GM19193 (cell line): ENCODE data around the gene PAIP2.

Source experiments
- POLR2A ChIP-seq: IDR thresholded peaks from 4 replicates; pipeline ENCODE4 v1.6.1; 2011; ENCODE audit not compliant: insufficient read depth, insufficient read length; ENCODE audit errors: extremely low read depth

Gene PAIP2

GRCh38 chr5:139383275-139383992 lies 41.8 kb downstream of the PAIP2 start, which contains the start of gene SLC23A1:
Gene SLC23A1 (minus strand): TSS chr5:139383297. CDS start chr5:139383253, 44 bp downstream.
- TF ChIP-seq POLR2A: no peak

DNA sequence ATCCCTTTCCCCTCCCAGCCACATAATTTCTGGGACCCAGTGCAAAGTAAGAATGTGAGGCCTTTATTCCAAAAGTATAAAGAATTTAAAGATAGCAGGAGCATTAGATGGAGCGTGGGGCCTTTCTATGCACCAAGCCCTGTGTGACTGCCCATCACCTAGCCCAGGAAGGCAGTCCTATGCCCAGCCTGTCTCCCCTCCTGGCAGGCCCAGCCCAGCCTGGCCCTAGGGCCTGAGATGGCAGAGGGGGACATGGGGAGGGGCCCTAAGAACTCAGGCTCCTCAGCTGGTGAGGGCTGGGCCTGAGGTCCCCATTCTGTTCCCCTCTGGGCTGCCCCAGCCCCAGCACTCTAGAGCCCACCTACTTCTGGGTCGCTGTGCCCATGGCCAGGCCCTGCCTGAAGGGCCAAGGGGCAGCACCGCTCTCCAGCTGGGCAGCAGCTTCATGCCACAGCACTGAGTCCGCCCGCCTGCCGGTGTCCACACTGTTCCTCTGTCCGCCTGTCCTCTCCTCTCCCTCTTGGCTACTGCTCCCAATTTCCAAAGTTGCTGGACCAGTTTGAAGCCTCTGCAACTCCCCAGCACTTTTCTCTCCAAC lies 42.4 kb downstream of the PAIP2 start:
- no peak for TF ChIP-seq POLR2A

DNA sequence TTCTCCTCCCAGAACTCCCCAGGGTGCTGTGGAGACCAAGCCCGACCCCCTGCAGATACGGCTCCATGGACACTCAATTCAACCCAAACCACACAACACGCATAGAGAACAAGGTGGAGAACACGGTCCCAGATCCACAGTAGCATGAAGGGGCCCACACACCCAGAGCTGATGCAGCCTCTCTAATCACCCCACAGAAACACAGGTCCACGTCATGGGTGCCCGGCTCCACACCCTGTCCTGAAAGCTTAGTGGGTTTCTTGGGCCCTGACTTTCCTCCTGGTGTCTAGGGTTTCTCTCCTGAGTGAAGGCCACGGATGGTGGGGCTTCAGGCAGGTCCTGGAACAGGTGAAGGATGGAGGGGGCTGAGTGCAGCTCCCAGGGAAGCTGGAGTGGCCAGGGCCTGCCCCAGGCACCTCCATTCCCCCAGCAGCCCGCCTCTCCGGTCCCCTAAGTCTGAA lies 43.0 kb downstream of the PAIP2 start:
- TF ChIP-seq POLR2A: peak; percentile 23

DNA sequence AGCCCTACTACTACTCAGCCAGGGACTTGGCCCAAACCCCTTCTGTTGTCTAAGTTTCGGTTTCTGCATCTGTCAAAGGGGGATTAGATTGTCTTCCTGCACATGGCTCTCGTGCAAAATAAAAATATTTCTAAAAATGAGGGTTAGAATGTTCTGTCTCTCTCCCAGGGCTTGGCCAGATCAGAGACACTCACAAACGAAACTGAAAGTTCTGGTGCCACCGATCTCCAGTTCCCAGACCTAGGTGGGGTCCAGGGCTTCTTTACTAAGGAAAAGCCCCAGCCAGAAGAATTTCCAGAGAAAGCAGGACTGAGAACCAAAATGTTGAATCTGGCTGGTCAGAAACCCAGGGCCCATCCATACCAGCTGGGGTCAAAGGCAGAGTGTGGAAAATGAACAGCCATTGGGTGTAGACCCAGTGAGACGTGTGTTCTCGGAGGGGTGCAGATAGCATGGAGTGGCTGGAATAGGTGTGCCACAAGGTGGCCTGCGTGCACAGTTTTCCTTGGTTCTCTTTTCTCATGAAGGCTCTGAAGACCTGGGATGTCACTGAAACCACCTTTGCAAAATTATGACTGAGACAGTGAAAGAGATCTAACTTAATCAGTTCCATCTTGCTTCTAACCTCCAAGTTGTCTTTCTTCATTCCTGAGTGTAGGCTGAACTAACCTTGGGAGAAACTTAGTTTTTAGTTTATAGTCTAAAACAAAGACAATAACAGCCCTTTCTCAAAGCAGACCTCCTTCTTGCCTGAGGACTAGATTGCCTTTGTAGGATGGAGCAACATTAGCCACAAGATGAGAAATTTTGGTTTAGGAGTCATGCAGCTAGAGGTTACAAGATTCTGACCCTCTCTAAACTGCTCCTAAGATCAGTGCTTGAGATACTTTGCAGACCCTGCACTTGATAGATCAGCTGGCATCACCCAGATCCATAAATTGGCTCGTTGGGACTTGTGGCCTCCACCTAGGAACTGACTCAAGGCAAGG lies 43.7 kb downstream of the PAIP2 start:
- peak; percentile 36 for TF ChIP-seq POLR2A

- TF ChIP-seq POLR2A: no peak
These were observed 44.4 kb downstream of the PAIP2 start for GRCh38 chr5:139386050-139386438.

DNA sequence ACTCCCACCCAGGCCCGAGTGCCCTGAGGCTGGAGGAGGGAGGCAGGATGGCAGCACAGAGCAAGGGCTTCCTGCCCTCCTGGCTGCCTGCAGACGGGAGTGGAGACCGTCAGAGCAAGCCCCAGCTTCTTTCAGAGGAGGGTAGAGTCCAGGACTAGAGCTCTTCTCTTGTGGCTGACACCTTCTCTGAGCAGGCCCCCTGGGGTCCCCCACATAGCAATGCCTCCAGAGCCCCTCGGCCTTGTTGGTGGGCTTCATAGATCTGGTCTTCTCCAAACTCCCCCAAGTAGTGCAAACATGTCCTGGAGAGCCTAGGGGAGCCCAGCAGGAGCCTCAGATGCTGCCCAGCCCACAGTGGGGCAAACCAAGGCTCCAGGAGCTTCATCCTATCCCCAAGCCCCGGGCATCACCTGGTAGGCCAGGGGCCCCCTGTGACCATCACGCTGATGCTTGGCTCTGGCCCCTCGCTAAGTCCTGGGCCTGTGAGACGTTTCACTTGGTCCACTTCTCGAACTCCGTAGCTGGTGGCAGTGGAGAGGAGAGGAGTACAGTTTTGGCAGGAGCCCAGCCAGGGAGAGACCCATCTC lies 46.0 kb downstream of the PAIP2 start:
- TF ChIP-seq POLR2A: no peak

DNA sequence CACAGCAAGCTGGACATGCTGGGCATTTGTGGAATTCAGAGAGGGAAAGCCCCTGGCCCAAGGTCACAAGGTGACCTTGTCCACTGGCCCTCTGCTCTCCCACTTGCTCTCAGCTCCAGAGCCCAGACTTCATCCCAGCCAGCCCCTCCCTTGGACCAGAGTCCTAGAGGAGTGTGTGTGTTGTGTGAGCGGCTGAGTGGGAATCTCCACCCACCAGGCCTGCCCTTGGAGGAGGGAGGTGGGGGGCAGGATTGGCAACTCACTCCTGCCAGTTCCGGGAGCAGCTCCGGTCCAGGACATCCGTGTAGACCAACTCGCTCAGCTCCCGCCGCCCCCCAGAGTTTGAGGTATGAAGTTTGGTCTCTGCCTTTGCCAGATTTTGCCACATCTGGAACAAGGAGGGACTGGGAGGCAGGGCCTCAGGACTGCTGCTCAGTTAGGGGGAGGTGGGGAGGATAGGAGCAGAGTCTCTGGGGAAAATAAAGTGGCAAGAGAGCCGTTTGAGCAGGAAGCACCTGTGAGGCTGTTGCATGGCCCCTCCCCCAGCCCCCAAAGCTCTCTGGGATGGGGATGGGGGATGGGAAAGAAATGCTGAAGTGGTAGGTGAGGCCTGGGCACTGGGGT lies 46.7 kb downstream of the PAIP2 start:
- TF ChIP-seq POLR2A: no peak

DNA sequence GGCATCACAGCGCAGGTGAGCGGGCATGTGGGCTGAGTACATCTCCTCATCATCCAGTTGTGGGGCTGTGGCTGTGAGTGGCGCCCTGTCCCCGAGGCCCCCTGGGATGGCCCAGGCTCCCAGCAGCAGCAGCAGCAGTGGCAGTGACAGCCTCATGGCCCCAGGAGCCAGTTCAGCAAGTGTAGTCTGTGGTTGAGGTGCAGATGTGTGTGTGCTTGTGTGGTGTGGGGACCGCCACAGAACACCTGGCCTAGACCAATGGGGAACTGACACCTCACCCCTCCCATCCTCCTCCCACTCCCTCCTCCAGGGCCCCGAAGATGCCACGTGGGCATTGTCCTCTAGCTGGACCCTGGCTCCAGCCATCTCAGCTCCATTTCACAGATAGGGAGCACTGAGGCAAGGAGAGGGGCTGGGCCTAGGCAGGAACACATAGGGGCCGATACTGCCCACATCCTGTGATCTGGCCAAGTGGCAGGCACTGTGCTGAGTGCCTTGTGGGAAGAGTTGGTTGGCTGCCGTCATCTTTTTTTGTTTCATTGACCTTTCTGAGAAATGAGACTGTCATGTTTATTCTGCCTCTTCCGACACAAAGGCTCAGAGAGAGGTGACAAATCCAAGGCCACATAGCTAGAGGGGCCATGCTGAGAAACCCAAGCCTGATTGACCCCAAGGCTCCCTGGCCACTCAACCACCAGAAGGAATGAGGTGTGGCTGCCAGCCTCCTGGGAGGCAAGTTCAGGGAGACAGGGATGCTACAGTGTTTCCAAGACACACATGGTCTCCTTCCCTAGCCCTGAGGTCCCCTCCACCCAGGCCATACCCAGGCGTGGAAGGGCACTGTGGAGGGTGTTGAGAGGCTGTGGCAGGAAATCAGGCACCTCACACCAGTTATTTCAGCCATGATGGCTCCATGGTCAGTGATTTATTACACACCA lies 48.3 kb downstream of the PAIP2 start, which contains the start of gene MZB1:
Gene MZB1, minus strand, starts transcription at position 213 of the 938 bp plus-strand sequence. Its CDS starts 57 bp downstream, at position 156.
- TF ChIP-seq POLR2A: peak; percentile 95

GRCh38 chr5:139390639-139391569 lies 49.2 kb downstream of the PAIP2 start:
- peak; percentile 12 for TF ChIP-seq POLR2A

GRCh38 chr5:139391570-139392323 lies 50.1 kb downstream of the PAIP2 start:
- peak; percentile 57 for TF ChIP-seq POLR2A

- TF ChIP-seq POLR2A: peak; percentile 29
These were observed 50.6 kb downstream of the PAIP2 start for GRCh38 chr5:139392324-139392677.
